Measurements from ENCODE around the gene PSMA2. TPM values are rescaled to one million over a fixed set of nuclear protein-coding genes. Genes with fewer than 3 reads are reported as not detected.
"Not testable (repeated sequence)": the region's sequence is repeated elsewhere in the genome, so short reads cannot be mapped to it uniquely, and the experiment has no call there.

PSMA2 gene
- total RNA-seq, 1 experiment from 2014 or later: 190 TPM

- no peaks in the 10 kb centered on the region for H3K27me3 ChIP-seq (ENCODE audit: control insufficient read depth, insufficient read depth, low read length)
- H3K4me3 ChIP-seq (ENCODE audit: insufficient read depth, low read depth, low read length): no peak overlapping the region
- no peaks in the 10 kb centered on the region for H3K36me3 ChIP-seq (replicated peaks; ENCODE audit: control insufficient read depth, insufficient read depth, low read length)
- DNase-seq: no peak
These were observed 31.1 kb downstream of the PSMA2 start for GRCh38 chr7:42900842-42901241.

DNA sequence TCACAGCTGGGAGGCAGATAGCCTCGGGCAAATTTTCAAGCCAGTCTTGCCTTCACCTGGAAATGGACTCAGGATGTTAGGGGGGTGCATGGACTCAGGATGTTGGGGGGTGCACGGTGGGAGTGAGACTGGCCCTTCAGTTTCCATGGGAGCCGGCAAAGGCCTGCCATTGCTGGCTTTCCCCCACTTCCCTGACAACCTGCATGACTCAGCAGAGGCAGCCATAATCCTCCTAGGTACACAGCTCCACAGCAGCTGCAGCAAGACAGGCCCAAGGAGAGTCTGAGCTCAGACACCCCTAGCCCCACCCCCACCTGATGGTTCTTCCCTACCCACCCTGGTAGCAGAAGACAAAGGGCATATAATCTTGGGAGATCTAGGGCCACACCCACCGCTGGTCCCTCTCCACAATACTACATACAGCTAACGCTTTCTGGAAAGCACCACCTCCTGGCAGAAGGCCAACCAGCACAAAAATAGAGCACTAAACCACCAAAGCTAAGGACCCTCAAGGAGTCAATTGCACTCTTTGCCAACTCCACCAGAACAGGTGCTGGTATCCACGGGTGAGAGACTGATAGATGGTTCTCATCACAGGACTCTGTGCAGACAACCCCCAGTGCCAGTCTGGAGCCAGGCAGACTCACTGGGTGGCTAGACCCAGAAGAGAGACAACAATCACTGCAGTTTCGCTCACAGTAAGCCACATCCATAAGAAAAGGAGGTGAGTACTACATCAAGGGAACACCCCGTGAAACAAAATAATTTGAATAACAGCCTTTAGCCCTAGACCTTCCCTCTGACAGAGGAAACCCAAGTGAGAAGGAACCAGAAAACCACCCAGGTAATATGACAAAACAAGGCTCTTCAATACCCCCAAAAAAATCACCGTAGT is 38.4 kb downstream of the PSMA2 start:
- Histone ChIP-seq H3K27me3 (ENCODE audit: control insufficient read depth, insufficient read depth, low read length) (no peaks in the 10 kb centered on the region), H3K36me3 (replicated peaks; ENCODE audit: control insufficient read depth, insufficient read depth, low read length) (no peaks in the 10 kb centered on the region), H3K4me3 (ENCODE audit: insufficient read depth, low read depth, low read length) (no peak overlapping the region)
- DNase-seq: no peak

GRCh38 chr7:42886893-42887505 is 45.0 kb downstream of the PSMA2 start:
- no peaks in the 10 kb centered on the region for H3K27me3 ChIP-seq (ENCODE audit: control insufficient read depth, insufficient read depth, low read length)
- no peaks in the 10 kb centered on the region; the same call in none of the 2 replicates for H3K36me3 ChIP-seq (replicated peaks; ENCODE audit: control insufficient read depth, insufficient read depth, low read length)
- H3K4me3 ChIP-seq (ENCODE audit: insufficient read depth, low read depth, low read length): no peak overlapping the region
- DNase-seq: no peak

DNA sequence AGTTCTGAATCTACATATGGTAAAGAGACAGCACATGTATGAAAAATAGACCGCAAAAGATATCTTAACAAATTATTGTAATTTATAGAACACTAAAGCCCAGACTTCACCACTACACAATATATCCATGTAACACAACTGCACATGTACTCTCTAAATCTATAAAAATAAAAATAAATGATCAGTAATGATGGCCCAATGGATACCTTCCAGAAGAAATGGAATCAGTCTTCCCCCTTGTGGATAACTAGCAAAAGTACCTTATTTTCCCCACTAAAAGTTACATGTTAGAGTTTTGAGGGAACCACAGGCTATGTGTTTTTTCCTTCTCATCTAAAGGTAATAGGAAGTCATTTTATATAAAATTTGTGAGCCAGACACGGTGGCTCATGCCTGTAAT is 45.8 kb downstream of the PSMA2 start:
- no peaks in the 10 kb centered on the region; the same call in none of the 2 replicates for H3K36me3 ChIP-seq (replicated peaks; ENCODE audit: control insufficient read depth, insufficient read depth, low read length)
- DNase-seq: peak; percentile 18
- no peak overlapping the region for H3K4me3 ChIP-seq (ENCODE audit: insufficient read depth, low read depth, low read length)
- no peaks in the 10 kb centered on the region for H3K27me3 ChIP-seq (ENCODE audit: control insufficient read depth, insufficient read depth, low read length)

GRCh38 chr7:42885183-42885582 is 46.8 kb downstream of the PSMA2 start:
- H3K4me3 ChIP-seq (ENCODE audit: insufficient read depth, low read depth, low read length); H3K27me3 ChIP-seq (ENCODE audit: control insufficient read depth, insufficient read depth, low read length); H3K36me3 ChIP-seq (replicated peaks; ENCODE audit: control insufficient read depth, insufficient read depth, low read length); DNase-seq: not testable (repeated sequence)

DNA sequence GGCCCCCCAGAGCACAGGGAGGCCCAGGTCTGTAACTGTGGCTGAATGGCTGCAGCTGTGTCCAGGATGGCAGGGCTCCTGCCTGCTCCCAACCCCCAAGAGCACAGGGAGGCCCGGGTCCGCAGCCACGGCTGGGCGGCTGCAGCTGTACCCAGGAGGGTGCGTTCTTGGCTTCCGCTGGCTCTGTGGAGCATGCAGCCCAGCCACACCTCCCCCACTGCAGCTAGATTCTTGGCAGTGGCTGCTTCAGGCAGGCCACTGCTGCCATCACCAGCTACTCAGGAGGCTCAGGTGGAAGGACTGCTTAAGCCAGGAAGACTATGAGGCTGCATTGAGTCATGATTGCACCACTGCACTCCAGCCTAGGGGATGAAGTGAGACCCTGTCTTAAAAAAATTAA is 48.0 kb downstream of the PSMA2 start:
- Histone ChIP-seq H3K27me3 (ENCODE audit: control insufficient read depth, insufficient read depth, low read length) (no peaks in the 10 kb centered on the region), H3K4me3 (ENCODE audit: insufficient read depth, low read depth, low read length) (no peak overlapping the region), H3K36me3 (replicated peaks; ENCODE audit: control insufficient read depth, insufficient read depth, low read length) (no peaks in the 10 kb centered on the region; the same call in none of the 2 replicates)
- peak; percentile 45 for DNase-seq

- DNase-seq: no peak
- H3K27me3 ChIP-seq (ENCODE audit: control insufficient read depth, insufficient read depth, low read length): no peaks in the 10 kb centered on the region
- no peak overlapping the region for H3K4me3 ChIP-seq (ENCODE audit: insufficient read depth, low read depth, low read length)
- H3K36me3 ChIP-seq (replicated peaks; ENCODE audit: control insufficient read depth, insufficient read depth, low read length): no peaks in the 10 kb centered on the region; the same call in none of the 2 replicates
These were observed 51.6 kb downstream of the PSMA2 start for GRCh38 chr7:42880392-42880791.

GRCh38 chr7:42878303-42878702 is 53.7 kb downstream of the PSMA2 start:
- DNase-seq: no peak
- Histone ChIP-seq H3K36me3 (replicated peaks; ENCODE audit: control insufficient read depth, insufficient read depth, low read length) (no peaks in the 10 kb centered on the region; the same call in none of the 2 replicates), H3K4me3 (ENCODE audit: insufficient read depth, low read depth, low read length) (no peak overlapping the region), H3K27me3 (ENCODE audit: control insufficient read depth, insufficient read depth, low read length) (no peaks in the 10 kb centered on the region)

DNA sequence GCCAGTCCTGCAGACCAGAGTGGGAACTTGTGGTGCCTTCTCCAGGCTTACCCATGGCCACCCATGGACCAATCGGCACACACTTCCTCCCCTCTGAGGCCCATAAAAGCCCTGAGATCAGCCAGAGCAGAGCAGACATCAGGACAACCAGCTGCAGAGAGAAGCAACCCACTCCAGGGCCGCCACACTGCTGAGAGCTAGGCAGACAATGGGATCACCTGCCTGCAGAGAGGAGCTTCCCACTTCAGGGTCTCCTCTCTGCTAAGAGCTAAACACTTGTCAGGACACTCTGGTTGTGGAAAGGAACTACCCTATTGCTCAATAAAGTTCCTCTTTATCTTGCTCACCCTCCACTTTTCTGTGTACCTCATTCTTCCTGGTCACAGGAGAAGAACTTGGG is 54.1 kb downstream of the PSMA2 start:
- no peak for DNase-seq
- no peaks in the 10 kb centered on the region for H3K27me3 ChIP-seq (ENCODE audit: control insufficient read depth, insufficient read depth, low read length)
- H3K4me3 ChIP-seq (ENCODE audit: insufficient read depth, low read depth, low read length): no peak overlapping the region
- no peaks in the 10 kb centered on the region for H3K36me3 ChIP-seq (replicated peaks; ENCODE audit: control insufficient read depth, insufficient read depth, low read length)

DNA sequence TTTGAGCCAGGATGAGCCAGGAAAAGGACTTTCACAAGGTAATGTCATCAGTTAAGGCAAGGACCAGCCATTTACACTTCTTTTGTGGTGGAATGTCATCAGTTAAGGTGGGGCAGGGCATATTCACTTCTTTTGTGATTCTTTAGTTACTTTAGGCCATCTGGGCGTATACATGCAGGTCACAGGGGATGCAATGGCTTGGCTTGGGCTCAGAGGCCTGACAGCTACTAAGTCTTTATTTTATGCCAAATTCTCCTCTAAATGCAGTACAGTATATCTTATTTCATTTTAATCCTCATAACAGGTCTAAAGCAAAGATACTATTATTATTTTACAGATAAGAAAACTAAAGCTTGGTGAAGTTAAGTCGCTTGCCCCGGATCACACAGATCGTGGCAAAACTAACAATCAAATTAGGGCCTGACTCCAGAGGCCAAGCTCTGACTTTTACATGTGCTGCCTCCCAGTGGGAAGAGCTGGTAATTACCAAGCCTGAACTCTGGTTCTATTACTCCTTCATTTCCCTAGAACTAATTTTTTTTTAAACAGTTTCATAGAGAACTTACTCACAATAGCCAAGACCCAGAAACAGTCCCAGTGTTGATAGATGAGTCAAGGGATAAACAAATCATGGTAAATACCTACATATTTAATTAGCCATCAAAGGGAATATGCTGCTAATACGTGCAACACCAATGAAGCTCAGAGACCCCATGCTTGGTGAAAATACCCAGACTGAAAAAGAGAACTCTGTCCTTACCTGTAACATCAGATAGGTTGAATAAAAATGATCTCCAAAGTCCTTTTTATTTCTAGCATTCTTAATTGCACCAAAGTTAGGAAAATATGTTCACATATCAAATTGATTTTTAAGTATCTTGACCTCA is 55.5 kb downstream of the PSMA2 start:
- no peak overlapping the region for H3K4me3 ChIP-seq (ENCODE audit: insufficient read depth, low read depth, low read length)
- H3K36me3 ChIP-seq (replicated peaks; ENCODE audit: control insufficient read depth, insufficient read depth, low read length): no peaks in the 10 kb centered on the region
- no peaks in the 10 kb centered on the region for H3K27me3 ChIP-seq (ENCODE audit: control insufficient read depth, insufficient read depth, low read length)
- peak; percentile 70 for DNase-seq

- H3K36me3 ChIP-seq (replicated peaks; ENCODE audit: control insufficient read depth, insufficient read depth, low read length): peaks cover 1% of the 10 kb centered on the region
- H3K27me3 ChIP-seq (ENCODE audit: control insufficient read depth, insufficient read depth, low read length): no peaks in the 10 kb centered on the region
- no peak overlapping the region for H3K4me3 ChIP-seq (ENCODE audit: insufficient read depth, low read depth, low read length)
- no peak for DNase-seq
These were observed 62.6 kb downstream of the PSMA2 start for GRCh38 chr7:42869131-42870020.

DNA sequence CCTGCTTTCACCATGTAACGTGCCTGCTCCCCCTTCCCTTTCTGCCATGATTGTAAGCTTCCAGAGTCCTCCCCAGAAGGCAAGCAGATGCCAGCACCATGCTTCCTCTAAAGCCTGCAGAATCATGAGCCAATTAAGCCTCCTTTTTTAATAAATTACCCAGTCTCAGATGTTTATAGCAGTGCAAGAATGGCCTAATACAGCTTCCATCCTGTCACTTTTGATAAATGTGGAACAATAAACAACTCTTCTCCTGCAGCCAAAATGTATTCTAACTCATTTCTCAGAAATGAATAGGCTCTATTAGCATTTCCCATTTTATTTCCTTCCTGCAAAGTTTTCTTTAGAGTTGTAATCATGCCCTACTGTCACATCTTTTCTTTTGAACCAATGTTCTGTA is 63.5 kb downstream of the PSMA2 start:
- DNase-seq: no peak
- no peaks in the 10 kb centered on the region for H3K27me3 ChIP-seq (ENCODE audit: control insufficient read depth, insufficient read depth, low read length)
- no peak overlapping the region for H3K4me3 ChIP-seq (ENCODE audit: insufficient read depth, low read depth, low read length)
- peaks cover 1% of the 10 kb centered on the region for H3K36me3 ChIP-seq (replicated peaks; ENCODE audit: control insufficient read depth, insufficient read depth, low read length)
